Body of pancreas (tissue), 4 donors: ENCODE results near the gene RNF213. TPM values are rescaled to one million over a fixed set of nuclear protein-coding genes. Genes with fewer than 3 reads are reported as not detected.

ENCODE experiments used
- ATAC-seq: fragments of 150-250 bp; one replicate; pipeline ENCODE4 v1.9.1; 2016
- DNase-seq, 4 donors: peaks; one replicate each; pipeline ENCODE4 v3.0.0-alpha.2; 2019
- H3K27ac ChIP-seq, 4 donors: fragments of 200-600 bp; sonication (generic); 1 replicate in 3 of 4; 2 replicates in 1 of 4; pipeline versions ENCODE4 v1.5.1 to v1.6.1; 2016 to 2019; ENCODE audit warnings: mild to moderate bottlenecking in 1 of 4, mixed read lengths in 1 of 4, moderate library complexity in 1 of 4
- H3K27me3 ChIP-seq, 2 donors: fragments of 200-600 bp; sonication (generic); one replicate each; pipeline ENCODE4 v1.6.0; 2016; ENCODE audit warnings: mild to moderate bottlenecking in 1 of 2
- H3K36me3 ChIP-seq, 2 donors: fragments of 200-600 bp; sonication (generic); replicated peaks in 1 of 2; 2 replicates each; pipeline ENCODE4 v1.5.1; 2016; ENCODE audit warnings: low read depth in 2 of 2; ENCODE audit not compliant: insufficient read depth in 1 of 2
- H3K4me1 ChIP-seq: fragments of 200-600 bp; sonication (generic); one replicate; pipeline ENCODE4 v1.6.0; 2016
- H3K4me3 ChIP-seq, 2 donors: fragments of 200-600 bp; sonication (generic); 1 replicate in 1 of 2; 2 replicates in 1 of 2; pipeline ENCODE4 v1.5.1; 2016 to 2019
- H3K9me3 ChIP-seq, 3 donors: fragments of 200-600 bp; sonication (generic); 1 replicate in 2 of 3; 2 replicates in 1 of 3; pipeline ENCODE4 v1.5.1; 2016
- CTCF ChIP-seq, 7 experiments: fragments of 450-650 bp in 4 of 7; fragments of 200-600 bp in 3 of 7; sonication (generic) in 3 of 7; IDR thresholded peaks; one replicate each; pipeline ENCODE4 v1.5.1; 2016 to 2019; ENCODE audit warnings: antibody characterized with exemption in 7 of 7
- POLR2A ChIP-seq, 3 donors: fragments of 450-650 bp; IDR thresholded peaks; one replicate each; pipeline ENCODE4 v1.6.1; 2016; ENCODE audit warnings: antibody characterized with exemption in 3 of 3, mild to moderate bottlenecking in 2 of 3
- WGBS, 2 donors: methylation state at CpG; one replicate each; pipeline ENCODE4 v1.1.5; 2017; 5-methylcytosine and 5-hydroxymethylcytosine counted together
- intact Hi-C: fragments of 100-400 bp; cut with DNase I; formaldehyde crosslinking; loops from one replicate; pipeline ENCODE4 v1.15.1; 2023
- total RNA-seq, 2 donors: library from RNA; depleted of rRNA; stranded (reverse); fragments of >200 nt; gene quantifications; one replicate each; pipeline ENCODE4 v1.1.0, GENCODE V29; 2016

Gene RNF213
- total RNA-seq, 2 donors from 2014 or later, result 60.7 to 69.5 TPM

- DNase-seq, result no peak
- H3K36me3 ChIP-seq, result peaks cover 0 to 2% of the 10 kb centered on the region in 2 donors
These were observed 163.0 kb downstream of the RNF213 start for GRCh38 chr17:80423536-80424225.

DNA sequence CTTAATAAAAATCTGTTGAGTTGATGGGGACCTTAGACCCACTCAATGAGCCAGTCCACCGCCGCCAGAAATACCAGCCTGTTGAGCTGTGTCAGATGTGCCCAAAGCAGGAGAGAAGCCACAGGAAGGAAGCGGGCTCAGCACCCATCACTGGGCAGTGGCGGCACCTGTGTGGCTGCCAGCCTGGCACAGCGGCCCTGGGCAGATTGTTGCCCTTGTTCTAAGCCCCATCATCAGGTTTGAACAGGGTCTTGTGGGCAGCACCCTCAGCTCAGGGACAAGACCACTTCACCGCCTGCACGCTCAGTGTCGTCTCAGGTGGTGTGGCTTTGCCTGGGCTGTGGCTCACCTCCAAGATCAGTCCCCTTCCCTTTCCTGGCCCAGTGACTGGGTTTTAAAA is 163.6 kb downstream of the RNF213 start:
- no peak overlapping the region for H3K27ac ChIP-seq
- no peak for TF ChIP-seq POLR2A (IDR thresholded peaks at IDR 0.05)
- no peak for TF ChIP-seq CTCF (IDR thresholded peaks at IDR 0.05)
- no peaks in the 10 kb centered on the region for H3K9me3 ChIP-seq
- ATAC-seq (no peak), DNase-seq (no peak)
- WGBS, 2 donors, result 75 to 86% methylated on average over 4 to 8 of the region's 8 CpGs
- peaks cover 0 to 2% of the 10 kb centered on the region in 2 donors for H3K36me3 ChIP-seq
- H3K27me3 ChIP-seq, result no peaks in the 10 kb centered on the region
- intact Hi-C loops, result loop anchor here (5.0 to 10.0 kb wide), 2 partner anchors 558 to 681 kb away; no protein-coding TSS in a partner anchor
- H3K4me1 ChIP-seq, result peaks cover 8% of the 10 kb centered on the region
- H3K4me3 ChIP-seq, result no peak overlapping the region

More at GRCh38 chr17:80423536-80424225, 163.0 kb downstream of the RNF213 start:
- Histone ChIP-seq H3K9me3 (no peaks in the 10 kb centered on the region), H3K27me3 (no peaks in the 10 kb centered on the region), H3K27ac (no peak overlapping the region), H3K4me1 (peaks cover 8% of the 10 kb centered on the region), H3K4me3 (no peak overlapping the region)
- no peak for ATAC-seq
- intact Hi-C loops, result loop anchor here (5.0 to 10.0 kb wide), 2 partner anchors 559 to 681 kb away; no protein-coding TSS in a partner anchor
- TF ChIP-seq CTCF (IDR thresholded peaks at IDR 0.05) (no peak), POLR2A (IDR thresholded peaks at IDR 0.05) (no peak)
- WGBS, 2 donors, result 62 to 80% methylated on average over 2 to 11 of the region's 13 CpGs

DNA sequence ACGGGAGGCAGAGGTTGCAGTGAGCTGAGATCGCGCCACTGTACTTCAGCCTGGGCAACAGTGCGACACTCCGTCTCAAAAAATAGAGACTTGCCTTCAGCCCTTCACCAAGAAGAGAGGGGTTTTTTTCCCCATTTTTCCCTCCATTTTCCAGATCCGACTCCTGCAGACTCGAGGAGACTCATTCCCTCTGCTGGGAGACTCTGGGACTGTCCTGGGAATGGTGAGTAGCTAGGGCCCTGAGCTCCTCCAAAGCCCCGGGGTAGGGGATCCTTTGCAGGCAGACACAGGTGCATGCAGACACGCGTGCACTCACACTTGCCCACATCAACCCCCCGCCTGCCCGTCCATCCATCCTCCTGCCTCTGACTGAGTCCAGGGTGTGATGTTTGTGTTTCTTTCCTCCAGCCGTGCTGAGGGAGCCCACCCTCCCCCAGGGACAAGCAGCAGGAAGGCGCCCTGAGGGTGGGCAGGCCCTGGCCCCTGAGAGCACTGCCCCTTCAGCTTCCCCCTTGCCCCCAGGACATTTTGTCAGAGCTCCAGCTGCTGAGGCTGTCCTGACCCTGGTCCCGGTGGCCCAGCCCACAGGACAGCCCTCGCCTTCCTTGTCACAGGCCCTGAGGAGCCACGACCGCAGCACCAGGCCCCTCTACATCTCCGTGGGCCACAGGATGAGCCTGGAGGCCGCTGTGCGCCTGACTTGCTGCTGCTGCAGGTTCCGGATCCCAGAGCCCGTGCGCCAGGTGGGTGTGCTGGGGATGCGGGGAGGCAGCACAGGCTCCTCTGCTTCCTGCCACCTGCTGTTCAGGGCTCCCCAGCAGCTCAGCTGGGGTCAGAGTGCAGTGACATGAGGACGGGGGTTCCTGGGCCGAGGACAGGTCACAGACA is 164.5 kb downstream of the RNF213 start:
- 73 to 77% methylated on average over 14 to 27 of the region's 27 CpGs for WGBS, 2 donors
- TF ChIP-seq POLR2A (IDR thresholded peaks at IDR 0.05) (no peak), CTCF (IDR thresholded peaks at IDR 0.05) (no peak)
- Histone ChIP-seq H3K4me3 (no peak overlapping the region), H3K27me3 (no peaks in the 10 kb centered on the region), H3K36me3 (no peaks in the 10 kb centered on the region), H3K9me3 (no peaks in the 10 kb centered on the region), H3K4me1 (peaks cover 8% of the 10 kb centered on the region), H3K27ac (no peak overlapping the region)
- intact Hi-C loops, result loop anchor here (5.0 to 10.0 kb wide), 3 partner anchors 147 to 680 kb away; no protein-coding TSS in a partner anchor
- ATAC-seq (no peak), DNase-seq (no peak)

DNA sequence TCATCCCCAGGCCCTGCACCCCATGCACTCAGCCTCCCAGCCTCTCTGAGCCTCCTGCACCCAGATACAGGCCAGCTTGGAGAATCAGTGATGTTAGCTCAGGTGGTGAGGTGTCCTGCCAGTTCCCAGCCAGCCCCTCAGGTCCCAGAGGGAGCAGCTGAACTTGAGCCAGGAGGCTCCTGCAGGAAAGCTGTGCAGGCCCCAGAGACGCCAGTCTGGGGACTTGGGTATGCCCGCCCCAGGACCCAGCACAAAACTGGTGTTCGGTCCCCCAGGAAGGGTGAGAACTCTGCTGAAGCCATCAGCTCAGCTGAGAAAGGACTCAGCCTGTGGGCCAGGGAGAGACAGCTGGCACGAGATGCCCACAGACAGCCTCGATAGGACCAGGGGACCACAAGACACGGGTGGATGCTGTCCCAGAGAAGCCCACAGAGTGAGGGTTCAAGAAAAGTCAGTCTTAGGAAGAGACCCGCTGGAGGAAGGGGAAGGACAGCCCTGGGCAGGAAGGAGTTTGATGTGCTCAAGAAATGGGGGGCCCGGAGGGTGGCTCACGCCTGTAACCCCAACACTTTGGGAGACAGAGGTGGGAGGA is 165.3 kb downstream of the RNF213 start:
- no peak for DNase-seq
- no peak overlapping the region for H3K27ac ChIP-seq
- H3K9me3 ChIP-seq, result no peaks in the 10 kb centered on the region
- H3K36me3 ChIP-seq, result no peaks in the 10 kb centered on the region
- H3K4me3 ChIP-seq, result no peak overlapping the region
- no peak for ATAC-seq
- H3K4me1 ChIP-seq, result peaks cover 8% of the 10 kb centered on the region
- H3K27me3 ChIP-seq, result no peaks in the 10 kb centered on the region
- intact Hi-C loops, result loop anchor here (5.0 to 10.0 kb wide), 2 partner anchors 146 to 679 kb away; no protein-coding TSS in a partner anchor
- WGBS, 2 donors, result 72 to 76% methylated on average over 8 to 9 of the region's 9 CpGs
- TF ChIP-seq POLR2A (IDR thresholded peaks at IDR 0.05) (no peak), CTCF (IDR thresholded peaks at IDR 0.05) (no peak)
